Right kidney (tissue), 1 donor: ENCODE data around the gene EPB42.
"Not testable (repeated sequence)": the region's sequence is repeated elsewhere in the genome, so short reads cannot be mapped to it uniquely, and the experiment has no call there.

Source experiments
- DNase-seq: peaks from one replicate; pipeline ENCODE4 v3.0.0-alpha.2; 2016

Gene EPB42

DNA sequence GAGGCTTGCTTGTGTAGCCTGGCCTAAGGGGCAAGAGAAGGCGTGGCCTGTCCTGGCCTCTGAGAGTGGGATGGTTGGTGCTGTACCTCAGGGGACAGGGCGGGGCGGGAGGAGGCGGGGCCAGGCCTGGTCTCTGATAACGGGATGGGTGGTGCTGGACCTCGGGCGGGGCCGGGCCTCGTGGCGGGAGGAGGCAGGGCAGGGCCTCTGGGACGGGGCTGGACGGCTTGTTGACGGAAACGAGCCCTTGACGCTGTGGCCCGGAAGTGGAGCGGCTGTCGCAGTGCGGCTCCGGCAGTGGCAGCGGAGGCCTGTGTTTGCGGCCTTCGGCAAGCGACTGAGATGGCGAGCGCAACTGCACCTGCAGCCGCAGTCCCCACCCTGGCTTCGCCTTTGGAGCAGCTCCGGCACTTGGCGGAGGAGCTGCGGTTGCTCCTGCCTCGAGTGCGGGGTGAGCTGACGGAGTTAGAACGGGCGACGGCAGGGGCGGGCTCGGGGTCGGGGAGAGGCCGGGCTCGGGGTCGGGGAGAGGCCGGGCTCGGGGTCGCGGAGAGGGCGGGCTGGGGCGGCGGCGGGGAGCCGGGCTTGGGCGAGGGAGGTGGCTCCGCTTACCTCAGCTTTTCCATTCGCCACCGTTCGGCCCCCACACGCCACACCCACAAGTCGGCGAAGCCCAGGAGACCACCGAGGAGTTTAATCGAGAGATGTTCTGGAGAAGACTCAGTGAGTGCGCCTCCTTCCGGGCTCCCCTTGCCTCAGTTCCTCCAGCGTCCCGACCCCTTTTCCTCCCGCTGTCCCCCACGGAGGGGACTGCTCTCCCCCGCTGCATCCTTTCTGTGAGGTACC is 35.4 kb downstream of the EPB42 start, which contains the start of gene CCNDBP1:
CCNDBP1 (plus strand) TSS at position 247 of the 846 bp plus-strand sequence; CDS start at position 343, 96 bp downstream.
- DNase-seq = peak; percentile 76

DNA sequence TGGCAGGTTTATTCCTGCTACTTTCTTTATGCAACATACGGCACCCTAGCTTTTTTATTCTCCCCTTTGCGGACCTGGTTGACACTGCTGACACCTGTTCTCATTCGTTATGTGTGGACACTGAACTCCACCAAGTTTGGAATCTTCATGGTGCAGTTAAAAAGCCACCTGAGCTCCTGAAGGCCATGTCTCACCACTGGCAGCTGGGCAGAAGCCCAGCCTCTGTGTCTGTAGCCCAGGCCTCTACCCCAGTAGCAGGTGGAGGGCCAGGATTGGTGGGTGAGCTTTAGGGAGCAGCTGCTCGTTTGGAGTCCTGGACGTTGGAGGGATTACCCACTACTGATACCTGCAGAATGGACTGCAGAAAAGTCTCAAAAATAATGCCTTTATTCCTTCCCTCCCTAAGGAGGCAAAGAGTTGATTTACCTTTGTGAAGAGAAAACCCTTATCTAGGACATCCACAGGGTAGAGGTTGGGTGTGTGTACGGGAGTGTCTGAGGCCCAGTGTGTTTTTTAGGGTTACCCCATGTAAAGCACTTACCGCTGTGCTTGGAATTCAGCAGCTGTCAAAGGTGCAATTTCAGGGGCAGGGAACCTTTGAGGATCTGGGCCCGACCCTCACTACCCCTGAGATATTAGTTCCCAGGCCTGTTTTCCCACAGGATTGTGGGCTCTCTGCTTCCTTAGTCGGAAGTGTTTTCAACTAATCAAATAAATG is 36.3 kb downstream of the EPB42 start:
- DNase-seq = no peak

DNA sequence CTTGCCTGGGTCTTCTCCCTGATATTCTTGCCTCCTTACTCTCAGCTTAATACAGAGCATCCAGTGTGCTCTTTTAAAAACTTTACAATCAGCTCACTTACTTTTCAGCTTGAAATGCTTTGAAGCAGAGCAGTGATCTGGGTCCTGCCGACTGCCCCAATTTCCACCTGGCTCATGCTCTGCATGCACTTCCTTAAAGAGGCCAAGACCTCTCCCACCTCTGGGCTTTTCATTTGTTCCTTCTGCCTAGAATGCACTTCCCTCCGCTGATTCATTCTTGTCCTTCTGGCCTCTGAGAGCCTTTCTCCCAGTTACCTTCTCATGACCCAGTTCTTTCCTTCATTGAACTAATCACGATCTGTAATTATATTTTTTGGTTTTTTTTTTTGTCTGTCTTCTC is 37.5 kb downstream of the EPB42 start:
- DNase-seq = no peak

DNA sequence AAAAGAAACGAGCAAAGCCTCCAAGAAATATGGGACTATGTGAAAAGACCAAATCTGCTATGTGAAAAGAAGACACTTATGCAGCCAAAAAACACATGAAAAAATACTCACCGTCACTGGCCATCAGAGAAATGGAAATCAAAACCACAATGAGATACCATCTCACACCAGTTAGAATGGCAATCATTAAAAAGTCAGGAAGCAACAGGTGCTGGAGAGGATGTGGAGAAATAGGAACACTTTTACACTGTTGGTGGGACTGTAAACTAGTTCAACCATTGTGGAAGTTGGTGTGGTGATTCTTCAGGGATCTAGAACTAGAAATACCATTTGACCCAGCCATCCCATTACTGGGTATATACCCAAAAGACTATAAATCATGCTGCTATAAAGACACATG is 43.7 kb downstream of the EPB42 start:
- DNase-seq = not testable (repeated sequence)

DNA sequence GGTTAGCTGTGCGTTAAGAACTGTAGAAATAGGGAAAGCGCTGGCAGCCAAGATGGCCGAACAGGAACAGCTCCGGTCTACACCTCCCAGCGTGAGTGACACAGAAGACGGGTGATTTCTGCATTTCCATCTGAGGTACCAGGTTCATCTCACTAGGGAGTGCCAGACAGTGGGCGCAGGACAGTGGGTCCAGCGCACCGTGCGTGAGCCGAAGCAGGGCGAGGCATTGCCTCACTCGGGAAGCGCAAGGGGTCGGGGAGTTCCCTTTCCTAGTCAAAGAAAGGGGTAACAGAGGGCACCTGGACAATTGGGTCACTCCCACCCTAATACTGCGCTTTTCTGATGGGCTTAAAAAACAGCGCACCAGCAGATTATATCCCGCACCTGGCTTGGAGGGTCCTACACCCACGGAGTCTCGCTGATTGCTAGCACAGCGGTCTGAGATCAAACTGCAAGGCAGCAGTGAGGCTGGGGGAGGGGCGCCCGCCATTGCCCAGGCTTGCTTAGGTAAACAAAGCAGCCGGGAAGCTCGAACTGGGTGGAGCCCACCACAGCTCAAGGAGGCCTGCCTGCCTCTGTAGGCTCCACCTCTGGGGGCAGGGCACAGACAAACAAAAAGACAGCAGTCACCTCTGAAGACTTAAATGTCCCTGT is 45.0 kb downstream of the EPB42 start:
- DNase-seq = not testable (repeated sequence)

DNA sequence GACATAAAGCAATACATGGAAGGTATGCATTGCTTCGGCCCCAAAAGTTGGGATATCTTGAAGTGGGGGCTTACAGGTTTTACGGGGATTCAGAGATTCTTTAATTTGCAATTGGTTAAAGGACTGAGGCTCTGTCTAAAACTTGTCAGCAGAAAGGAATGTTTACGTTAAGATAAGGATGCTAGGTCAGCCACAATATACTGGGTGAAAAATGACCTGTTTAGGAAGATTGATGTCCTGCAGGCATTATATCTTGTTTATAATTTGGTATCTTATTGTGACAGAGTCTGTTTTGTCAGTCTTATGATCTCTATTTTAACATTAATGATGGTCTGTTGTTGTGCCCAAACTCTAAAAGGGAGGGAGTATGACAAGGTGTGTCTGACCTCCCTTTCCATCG is 50.9 kb downstream of the EPB42 start:
- no peak for DNase-seq

DNA sequence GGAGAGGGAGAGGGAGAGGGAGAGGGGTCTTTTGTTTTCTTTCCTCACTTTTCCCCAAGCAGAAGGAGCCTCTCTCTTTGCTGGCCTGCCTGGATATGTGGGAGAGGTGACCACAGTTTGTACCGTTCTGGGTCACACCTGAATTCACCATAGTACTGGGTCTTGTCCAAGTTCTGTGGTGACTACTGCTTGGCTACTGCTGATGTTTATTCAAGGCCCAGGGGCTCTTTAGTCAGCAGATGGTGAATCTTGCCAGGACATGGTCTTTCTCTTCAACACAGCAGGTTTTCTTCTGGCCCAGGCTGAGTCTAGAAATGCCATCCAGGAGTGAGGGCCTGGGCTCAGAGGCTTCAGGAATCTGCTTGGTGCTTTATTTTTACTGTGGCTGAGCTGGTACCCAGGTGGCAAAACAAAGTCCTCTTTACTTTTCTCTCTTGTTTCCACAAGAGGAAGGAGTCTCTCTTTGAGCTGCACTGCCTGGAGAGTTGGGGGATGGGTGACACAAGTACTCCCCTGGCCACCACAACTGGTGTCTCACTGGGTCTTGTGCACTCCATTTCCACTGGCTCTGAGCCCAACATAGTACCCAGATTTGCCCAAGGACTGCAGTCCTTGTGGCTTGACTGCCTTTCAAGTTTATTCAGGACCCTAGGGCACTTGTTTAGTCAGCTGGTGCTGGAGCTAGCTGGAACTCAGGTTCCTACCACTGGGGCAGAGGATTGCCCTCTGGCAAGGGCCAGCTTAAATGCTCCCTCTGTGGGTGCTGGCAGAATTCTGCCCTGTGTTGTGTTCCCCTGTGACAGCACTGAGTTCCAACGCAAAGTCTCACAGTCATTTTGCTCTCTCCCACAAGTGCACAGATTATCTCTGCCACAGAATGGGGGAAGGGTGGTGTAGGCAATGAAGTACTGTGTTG is 52.4 kb downstream of the EPB42 start:
- DNase-seq = no peak

DNA sequence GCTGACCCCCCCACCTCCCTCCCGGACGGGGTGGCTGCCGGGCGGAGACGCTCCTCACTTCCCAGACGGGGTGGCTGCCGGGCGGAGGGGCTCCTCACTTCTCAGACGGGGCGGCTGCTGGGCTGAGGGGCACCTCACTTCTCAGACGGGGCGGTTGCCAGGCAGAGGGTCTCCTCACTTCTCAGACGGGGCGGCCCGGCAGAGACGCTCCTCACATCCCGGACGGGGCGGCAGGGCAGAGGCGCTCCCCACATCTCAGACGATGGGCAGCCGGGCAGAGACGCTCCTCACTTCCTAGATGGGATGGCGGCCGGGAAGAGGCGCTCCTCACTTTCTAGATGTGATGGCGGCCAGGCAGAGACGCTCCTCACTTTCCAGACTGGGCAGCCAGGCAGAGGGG is 53.6 kb downstream of the EPB42 start:
- not testable (repeated sequence) for DNase-seq

DNA sequence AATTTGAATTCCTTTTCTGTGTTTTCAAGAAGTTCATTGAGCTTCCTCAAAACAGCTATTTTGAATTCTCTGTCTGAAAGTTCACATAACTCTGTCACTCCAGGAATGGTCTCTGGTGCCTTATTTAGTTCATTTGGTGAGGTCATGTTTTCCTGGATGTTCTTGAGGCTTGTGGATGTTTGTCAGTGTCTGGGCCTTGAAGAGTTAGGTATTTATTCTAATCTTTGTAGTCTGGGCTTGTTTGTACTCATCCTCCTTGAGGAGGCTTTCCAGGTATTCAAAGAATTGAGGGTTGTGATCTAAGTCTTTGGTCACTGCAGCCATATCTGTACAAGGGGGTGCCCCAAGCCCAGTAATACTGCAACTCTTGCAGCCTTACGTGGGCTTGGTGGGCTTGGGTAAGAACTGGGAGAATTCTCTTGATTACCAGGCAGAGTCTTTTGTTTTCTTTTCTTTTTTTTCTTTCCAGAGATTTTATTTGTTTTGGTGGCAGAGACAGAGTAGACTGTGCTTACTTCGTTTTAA is 55.0 kb downstream of the EPB42 start:
- DNase-seq = no peak

DNA sequence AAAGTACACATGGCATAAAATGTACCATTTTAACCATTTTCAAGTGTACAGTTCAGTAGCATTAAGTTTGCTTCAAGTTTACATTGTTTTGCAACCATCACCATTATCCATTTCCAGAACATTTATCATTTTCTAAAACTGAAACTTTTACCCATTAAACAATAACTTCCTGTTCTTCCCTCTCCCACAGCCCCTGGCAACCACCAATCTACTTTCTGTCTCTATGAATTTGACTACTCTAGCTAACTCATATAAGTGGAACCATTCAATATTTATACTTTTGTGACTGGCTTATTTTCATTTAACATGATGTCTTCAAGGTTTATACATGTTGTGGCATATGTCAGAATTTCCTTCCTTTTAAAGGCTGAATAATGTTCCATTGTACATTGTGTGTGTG is 67.5 kb downstream of the EPB42 start:
- no peak for DNase-seq

DNA sequence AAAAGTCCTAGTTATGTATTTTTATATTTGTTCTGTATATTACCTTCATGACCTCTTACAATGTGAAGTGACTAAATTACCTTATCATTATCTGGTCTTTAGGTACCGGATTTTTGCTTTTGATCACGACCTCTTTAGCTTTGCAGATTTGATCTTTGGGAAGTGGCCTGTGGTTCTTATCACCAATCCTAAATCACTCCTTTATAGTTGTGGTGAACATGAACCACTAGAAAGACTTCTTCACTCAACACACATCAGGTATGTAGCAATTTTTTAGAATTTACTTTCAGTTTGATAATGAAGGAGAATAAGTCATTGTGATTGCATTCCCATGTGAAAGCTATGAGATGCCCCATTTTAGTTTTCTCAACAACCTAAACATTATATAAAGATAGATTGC is 69.1 kb downstream of the EPB42 start:
- DNase-seq = no peak

DNA sequence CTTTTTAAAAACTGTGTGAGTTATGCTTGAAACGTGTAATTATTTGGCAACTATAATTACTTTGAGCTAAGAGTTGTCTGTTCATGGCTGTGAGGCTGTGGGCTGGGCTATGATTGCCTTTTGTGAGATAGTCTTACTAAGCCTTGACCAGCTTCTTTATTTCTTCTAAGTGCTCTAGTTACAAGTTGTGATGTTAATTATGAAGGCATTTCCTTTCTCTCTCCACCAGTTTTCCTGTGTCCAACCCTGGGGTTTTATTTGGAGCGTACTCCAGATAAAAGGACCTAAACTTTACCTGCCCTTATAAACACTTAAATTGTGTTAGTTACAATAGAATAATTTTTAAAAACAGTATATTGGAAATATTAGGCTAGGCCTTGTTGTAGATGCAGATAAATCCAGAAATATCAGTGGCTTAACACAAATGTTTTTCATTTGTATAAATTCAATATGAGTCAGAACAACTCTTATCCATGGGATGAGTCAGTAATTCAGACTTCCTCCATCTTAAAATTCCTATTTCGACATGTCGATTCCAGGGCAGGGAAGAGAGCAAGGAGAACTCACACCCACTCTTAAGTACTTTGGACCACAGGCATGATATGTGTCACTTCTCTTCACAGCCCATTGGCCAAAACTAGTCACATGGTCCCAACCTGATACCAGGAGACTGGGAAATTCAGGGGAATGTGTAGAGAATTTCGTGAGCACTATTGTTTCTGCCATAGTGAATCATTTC is 70.5 kb downstream of the EPB42 start:
- DNase-seq = no peak
